ENCODE results near the gene MEIKIN. TPM values are rescaled to one million over a fixed set of nuclear protein-coding genes. Genes with fewer than 3 reads are reported as not detected.

MEIKIN gene
- total RNA-seq, 1 experiment from 2014 or later, result not detected

DNA sequence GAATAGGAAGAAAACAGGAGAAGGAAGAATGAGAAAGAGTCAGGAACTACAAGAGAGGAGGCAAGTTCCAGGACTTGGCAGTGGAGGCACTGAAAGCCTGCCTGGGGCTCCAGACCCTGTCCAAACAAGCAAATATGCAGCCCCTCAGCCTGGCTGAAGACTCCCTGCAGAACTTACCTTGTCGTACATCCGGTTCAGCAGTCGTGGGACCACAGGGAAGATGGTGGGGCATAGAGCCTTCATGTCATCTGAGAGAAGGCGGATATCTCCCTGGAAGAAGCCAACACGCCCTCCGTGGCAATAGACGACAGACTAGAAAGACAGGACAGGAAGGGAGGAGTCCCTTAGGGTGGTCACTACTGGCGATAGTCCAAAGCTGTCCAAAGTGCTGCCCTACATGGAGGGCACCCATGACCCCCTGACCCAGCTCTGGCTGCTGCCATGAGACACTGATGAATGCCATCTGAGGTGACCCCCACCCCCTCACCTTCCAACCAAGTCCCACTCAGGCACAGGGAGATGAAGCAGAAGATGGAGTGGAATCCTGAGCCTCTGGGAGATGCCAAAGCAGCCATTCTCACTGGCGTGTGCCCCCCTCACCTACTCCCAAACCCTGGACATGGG, 27.7 kb upstream of the MEIKIN start:
- TF ChIP-seq CTCF (IDR thresholded peaks at IDR 0.05; ENCODE audit: insufficient read depth in 1 of 2, low read depth in 1 of 2, low read length in 1 of 2, severe bottlenecking in 1 of 2, unreplicated experiment in 1 of 2), result no peak
- no peaks in the 10 kb centered on the region for H3K27me3 ChIP-seq (replicated peaks; ENCODE audit: control insufficient read depth, insufficient read depth, low read length)
- no peaks in the 10 kb centered on the region for H3K9me3 ChIP-seq
- H3K27me3 Mint-ChIP-seq (ENCODE audit: insufficient read depth, unreplicated experiment), result peaks cover 2% of the 10 kb centered on the region
- no peak overlapping the region for H3K4me3 ChIP-seq (ENCODE audit: low read depth, low read length)
- no peak overlapping the region for H3K4me3 Mint-ChIP-seq (ENCODE audit: unreplicated experiment)
- no TSS peak for BruUV-seq (replicated peaks)
- no peaks in the 10 kb centered on the region for H3K36me3 ChIP-seq (ENCODE audit: control insufficient read depth, insufficient read depth, low read length)
- H3K4me1 ChIP-seq, result 0 out of 2 replicates have a peak, but pooled peaks cover 3% of the 10 kb centered on the region
- peaks cover 7% of the 10 kb centered on the region for H3K4me1 Mint-ChIP-seq (ENCODE audit: low read depth, unreplicated experiment)
- intact Hi-C loops (cut with micrococcal nuclease; ENCODE audit: unreplicated experiment), result no loop called here
- H3K36me3 Mint-ChIP-seq (ENCODE audit: insufficient read depth, unreplicated experiment), result no peaks in the 10 kb centered on the region
- H3K27ac Mint-ChIP-seq (ENCODE audit: unreplicated experiment), result no peak overlapping the region
- POLR2A ChIA-PET, result no interaction called here
- CTCF ChIA-PET, result no interaction called here
- no peak for DNase-seq
- no peaks in the 10 kb centered on the region for H3K9me3 Mint-ChIP-seq (ENCODE audit: unreplicated experiment)

DNA sequence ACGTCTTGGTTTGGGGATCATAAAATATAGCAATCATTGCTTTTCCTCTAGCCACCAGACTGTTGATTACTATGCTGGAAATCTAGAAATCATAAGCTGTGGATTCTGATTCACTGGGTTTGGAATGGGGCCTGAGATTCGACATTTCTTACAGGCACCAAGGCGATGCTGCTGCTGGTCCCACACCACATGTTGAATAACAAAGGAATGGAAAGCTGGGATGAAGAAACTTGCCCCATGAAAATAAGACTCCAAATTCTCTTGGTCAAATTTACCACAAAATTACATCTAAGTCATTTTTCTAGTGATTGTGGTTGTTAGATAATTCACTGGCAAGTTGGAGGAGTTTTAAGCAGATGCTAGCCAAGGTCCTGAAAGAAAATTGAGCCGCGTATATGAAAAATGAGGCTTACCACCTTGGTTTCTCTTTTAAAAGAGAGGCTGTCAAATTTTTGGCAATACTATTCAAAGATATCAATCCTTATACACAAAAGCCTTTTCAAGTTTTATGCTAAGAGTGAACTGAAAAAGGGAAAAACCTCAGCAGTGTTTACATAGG, 23.0 kb upstream of the MEIKIN start:
- no TSS peak for BruUV-seq (replicated peaks)
- Mint-ChIP-seq H3K9me3 (ENCODE audit: unreplicated experiment) (no peaks in the 10 kb centered on the region), H3K4me1 (ENCODE audit: low read depth, unreplicated experiment) (no peaks in the 10 kb centered on the region), H3K4me3 (ENCODE audit: unreplicated experiment) (no peak overlapping the region), H3K27me3 (ENCODE audit: insufficient read depth, unreplicated experiment) (no peaks in the 10 kb centered on the region), H3K27ac (ENCODE audit: unreplicated experiment) (no peak overlapping the region), H3K36me3 (ENCODE audit: insufficient read depth, unreplicated experiment) (no peaks in the 10 kb centered on the region)
- intact Hi-C loops (cut with micrococcal nuclease; ENCODE audit: unreplicated experiment), result no loop called here
- ChIA-PET CTCF (no interaction called here), POLR2A (no interaction called here)
- no peak for DNase-seq
- Histone ChIP-seq H3K9me3 (no peaks in the 10 kb centered on the region), H3K4me1 (no peaks in the 10 kb centered on the region), H3K4me3 (ENCODE audit: low read depth, low read length) (no peak overlapping the region), H3K36me3 (ENCODE audit: control insufficient read depth, insufficient read depth, low read length) (no peaks in the 10 kb centered on the region), H3K27me3 (replicated peaks; ENCODE audit: control insufficient read depth, insufficient read depth, low read length) (no peaks in the 10 kb centered on the region)
- TF ChIP-seq CTCF (IDR thresholded peaks at IDR 0.05; ENCODE audit: insufficient read depth in 1 of 2, low read depth in 1 of 2, low read length in 1 of 2, severe bottlenecking in 1 of 2, unreplicated experiment in 1 of 2), result no peak

- no peaks in the 10 kb centered on the region for H3K36me3 ChIP-seq (ENCODE audit: control insufficient read depth, insufficient read depth, low read length)
- no peaks in the 10 kb centered on the region for H3K9me3 ChIP-seq
- no peaks in the 10 kb centered on the region for H3K4me1 ChIP-seq
- intact Hi-C loops (cut with micrococcal nuclease; ENCODE audit: unreplicated experiment), result no loop called here
- no peak for TF ChIP-seq CTCF (IDR thresholded peaks at IDR 0.05; ENCODE audit: insufficient read depth in 1 of 2, low read depth in 1 of 2, low read length in 1 of 2, severe bottlenecking in 1 of 2, unreplicated experiment in 1 of 2)
- H3K36me3 Mint-ChIP-seq (ENCODE audit: insufficient read depth, unreplicated experiment), result no peaks in the 10 kb centered on the region
- CTCF ChIA-PET, result no interaction called here
- no peaks in the 10 kb centered on the region for H3K4me1 Mint-ChIP-seq (ENCODE audit: low read depth, unreplicated experiment)
- no peaks in the 10 kb centered on the region for H3K27me3 ChIP-seq (replicated peaks; ENCODE audit: control insufficient read depth, insufficient read depth, low read length)
- H3K9me3 Mint-ChIP-seq (ENCODE audit: unreplicated experiment), result no peaks in the 10 kb centered on the region
- no TSS peak for BruUV-seq (replicated peaks)
- H3K4me3 Mint-ChIP-seq (ENCODE audit: unreplicated experiment), result no peak overlapping the region
- DNase-seq, result no peak
- POLR2A ChIA-PET, result no interaction called here
- H3K27me3 Mint-ChIP-seq (ENCODE audit: insufficient read depth, unreplicated experiment), result no peaks in the 10 kb centered on the region
- H3K4me3 ChIP-seq (ENCODE audit: low read depth, low read length), result no peak overlapping the region
- H3K27ac Mint-ChIP-seq (ENCODE audit: unreplicated experiment), result no peak overlapping the region
Observed at GRCh38 chr5:131966551-131966950, 21.1 kb upstream of the MEIKIN start.

Measured in Caco-2 (cell line).